Measurements from ENCODE around the gene GOPC.

The GOPC gene

DNA sequence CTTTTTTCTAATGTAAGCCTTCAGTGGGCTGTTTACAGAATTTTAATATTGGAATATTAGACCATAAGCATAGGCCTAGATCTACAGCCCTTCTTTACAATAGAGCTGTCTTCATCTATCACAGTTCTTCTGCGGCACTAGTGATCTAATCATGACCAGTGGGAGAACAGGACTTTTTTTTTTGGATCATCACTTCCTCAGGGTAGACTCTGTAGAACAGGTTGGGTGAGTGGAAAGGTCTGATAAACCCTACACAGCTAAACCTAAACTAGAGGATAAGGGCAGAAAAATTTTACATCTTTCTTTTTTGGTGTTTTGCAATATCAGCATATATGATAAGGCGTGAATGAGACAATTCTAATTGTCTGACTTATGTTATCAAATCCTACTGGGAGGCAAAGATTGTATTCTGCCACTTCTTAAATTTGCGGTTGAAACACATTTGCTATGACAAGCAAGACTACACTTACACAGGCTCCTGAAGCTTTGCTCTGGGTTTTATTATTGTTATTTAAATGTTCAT is 52.2 kb downstream of the GOPC start:
- Histone ChIP-seq H3K9me3 (ENCODE audit: control insufficient read depth, low read length) (no peaks in the 10 kb centered on the region), H3K4me3 (ENCODE audit: insufficient read depth, low read depth, low read length) (no peak overlapping the region), H3K36me3 (ENCODE audit: control insufficient read depth, insufficient read depth, low read length) (no peaks in the 10 kb centered on the region), H3K27me3 (ENCODE audit: control insufficient read depth, insufficient read depth, low read length, poor library complexity, severe bottlenecking) (no peaks in the 10 kb centered on the region), H3K4me1 (ENCODE audit: control insufficient read depth, insufficient read depth, low read length) (no peaks in the 10 kb centered on the region), H3K27ac (ENCODE audit: insufficient read depth, low read depth, low read length, poor library complexity, severe bottlenecking) (no peak overlapping the region)
- WGBS, 2 experiments = 97 to 100% methylated on average over 3 of the region's 3 CpGs

DNA sequence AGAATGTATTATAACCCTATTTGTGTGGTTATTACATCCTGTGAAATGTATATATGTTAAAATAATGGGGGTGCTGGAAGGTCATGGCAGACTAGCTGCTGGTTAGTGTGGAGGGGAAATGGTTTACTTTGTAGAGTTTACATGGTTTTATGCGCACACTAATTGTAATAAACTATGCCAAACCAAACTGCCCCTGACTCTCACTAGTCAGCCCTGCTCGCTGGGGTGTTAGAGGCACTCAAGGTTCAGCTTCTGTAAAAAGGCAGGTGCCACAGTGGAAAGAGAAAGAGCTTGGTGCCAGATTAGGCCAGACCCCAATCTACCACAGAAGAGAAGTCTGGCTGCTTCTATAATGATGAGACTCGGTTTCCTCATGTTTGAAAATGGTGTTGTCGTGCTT is 52.7 kb downstream of the GOPC start:
- no peaks in the 10 kb centered on the region for H3K9me3 ChIP-seq (ENCODE audit: control insufficient read depth, low read length)
- H3K36me3 ChIP-seq (ENCODE audit: control insufficient read depth, insufficient read depth, low read length) = no peaks in the 10 kb centered on the region
- WGBS, 2 experiments = 95 to 100% methylated on average over 3 to 4 of the region's 4 CpGs
- no peak overlapping the region for H3K4me3 ChIP-seq (ENCODE audit: insufficient read depth, low read depth, low read length)
- no peaks in the 10 kb centered on the region for H3K4me1 ChIP-seq (ENCODE audit: control insufficient read depth, insufficient read depth, low read length)
- H3K27me3 ChIP-seq (ENCODE audit: control insufficient read depth, insufficient read depth, low read length, poor library complexity, severe bottlenecking) = no peaks in the 10 kb centered on the region
- H3K27ac ChIP-seq (ENCODE audit: insufficient read depth, low read depth, low read length, poor library complexity, severe bottlenecking) = no peak overlapping the region

DNA sequence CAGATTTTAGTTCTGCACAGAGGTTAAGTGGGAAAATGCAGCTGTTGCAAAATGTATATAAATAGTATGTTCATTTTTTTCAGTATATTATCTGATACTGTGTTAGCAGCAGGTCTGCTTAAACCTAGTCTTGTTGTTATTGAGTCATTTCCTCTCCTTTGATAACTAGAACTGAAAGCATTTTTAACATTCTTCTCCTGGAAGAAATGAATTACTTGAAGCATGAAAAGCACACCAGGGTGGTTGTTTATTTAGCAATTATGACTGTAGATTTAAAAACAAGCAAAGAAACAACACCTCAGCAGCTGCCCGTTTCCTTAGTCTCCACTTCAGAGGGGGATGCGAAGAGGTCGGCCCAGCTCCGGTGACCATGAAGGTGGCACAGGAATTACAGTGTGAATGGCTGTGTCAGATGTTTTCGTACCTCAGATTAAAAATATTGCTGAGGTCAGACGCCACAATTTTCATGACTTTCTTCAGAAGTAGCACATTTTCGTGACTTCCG is 53.5 kb downstream of the GOPC start:
- WGBS, 2 experiments = 82 to 84% methylated on average over 8 of the region's 8 CpGs
- no peak overlapping the region for H3K27ac ChIP-seq (ENCODE audit: insufficient read depth, low read depth, low read length, poor library complexity, severe bottlenecking)
- no peaks in the 10 kb centered on the region for H3K4me1 ChIP-seq (ENCODE audit: control insufficient read depth, insufficient read depth, low read length)
- no peak overlapping the region for H3K4me3 ChIP-seq (ENCODE audit: insufficient read depth, low read depth, low read length)
- no peaks in the 10 kb centered on the region for H3K27me3 ChIP-seq (ENCODE audit: control insufficient read depth, insufficient read depth, low read length, poor library complexity, severe bottlenecking)
- no peaks in the 10 kb centered on the region for H3K36me3 ChIP-seq (ENCODE audit: control insufficient read depth, insufficient read depth, low read length)
- H3K9me3 ChIP-seq (ENCODE audit: control insufficient read depth, low read length) = no peaks in the 10 kb centered on the region

DNA sequence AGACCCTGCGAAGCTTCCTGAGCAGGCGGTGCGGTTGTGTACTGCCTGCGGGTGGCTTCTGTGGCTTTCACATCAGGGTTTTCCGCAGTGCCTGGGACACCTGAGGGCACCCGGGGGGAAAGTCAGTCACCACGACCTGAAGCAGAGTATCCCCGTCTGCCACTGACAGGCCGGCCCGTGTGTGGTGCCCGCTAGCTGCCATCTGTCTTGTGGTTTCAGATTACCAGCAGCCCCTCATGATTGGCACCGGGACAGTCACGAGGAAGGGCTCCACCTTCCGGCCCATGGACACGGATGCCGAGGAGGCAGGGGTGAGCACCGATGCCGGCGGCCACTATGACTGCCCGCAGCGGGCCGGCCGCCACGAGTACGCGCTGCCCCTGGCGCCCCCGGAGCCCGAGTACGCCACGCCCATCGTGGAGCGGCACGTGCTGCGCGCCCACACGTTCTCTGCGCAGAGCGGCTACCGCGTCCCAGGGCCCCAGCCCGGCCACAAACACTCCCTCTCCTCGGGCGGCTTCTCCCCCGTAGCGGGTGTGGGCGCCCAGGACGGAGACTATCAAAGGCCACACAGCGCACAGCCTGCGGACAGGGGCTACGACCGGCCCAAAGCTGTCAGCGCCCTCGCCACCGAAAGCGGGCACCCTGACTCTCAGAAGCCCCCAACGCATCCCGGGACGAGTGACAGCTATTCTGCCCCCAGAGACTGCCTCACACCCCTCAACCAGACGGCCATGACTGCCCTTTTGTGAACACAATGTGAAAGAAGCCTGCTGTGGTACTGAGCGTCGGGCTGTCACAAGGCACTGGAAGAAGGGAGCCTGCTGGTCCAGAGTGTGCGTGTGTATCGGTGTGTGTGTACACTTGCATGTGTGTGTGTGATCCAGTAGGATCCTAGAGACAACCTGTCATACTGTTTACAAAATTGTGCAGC is 54.4 kb downstream of the GOPC start:
- H3K9me3 ChIP-seq (ENCODE audit: control insufficient read depth, low read length) = no peaks in the 10 kb centered on the region
- no peak overlapping the region for H3K4me3 ChIP-seq (ENCODE audit: insufficient read depth, low read depth, low read length)
- WGBS, 2 experiments = 92 to 94% methylated on average over 64 of the region's 64 CpGs
- H3K36me3 ChIP-seq (ENCODE audit: control insufficient read depth, insufficient read depth, low read length) = no peaks in the 10 kb centered on the region
- H3K4me1 ChIP-seq (ENCODE audit: control insufficient read depth, insufficient read depth, low read length) = no peaks in the 10 kb centered on the region
- H3K27me3 ChIP-seq (ENCODE audit: control insufficient read depth, insufficient read depth, low read length, poor library complexity, severe bottlenecking) = no peaks in the 10 kb centered on the region
- H3K27ac ChIP-seq (ENCODE audit: insufficient read depth, low read depth, low read length, poor library complexity, severe bottlenecking) = no peak overlapping the region

DNA sequence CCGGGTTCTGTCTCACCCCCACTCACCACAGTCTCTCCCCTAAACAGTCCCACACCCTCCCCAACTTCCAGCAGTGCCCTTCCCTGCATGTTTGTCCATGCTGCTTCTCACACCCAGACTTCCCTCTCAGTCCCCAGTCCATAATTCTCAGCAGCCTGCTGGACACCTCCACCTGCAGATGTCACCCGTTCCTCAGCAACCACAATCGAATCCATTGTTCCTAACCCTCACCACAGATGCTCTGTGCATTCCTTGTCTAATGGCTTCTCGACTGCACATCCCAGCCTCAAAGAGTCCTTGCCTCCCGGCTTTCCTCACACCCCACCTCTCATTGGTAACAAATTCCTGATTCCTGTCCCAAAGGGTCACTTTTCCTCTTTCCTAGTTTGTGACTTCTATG is 55.6 kb downstream of the GOPC start:
- no peaks in the 10 kb centered on the region for H3K4me1 ChIP-seq (ENCODE audit: control insufficient read depth, insufficient read depth, low read length)
- H3K9me3 ChIP-seq (ENCODE audit: control insufficient read depth, low read length) = no peaks in the 10 kb centered on the region
- H3K27me3 ChIP-seq (ENCODE audit: control insufficient read depth, insufficient read depth, low read length, poor library complexity, severe bottlenecking) = no peaks in the 10 kb centered on the region
- H3K4me3 ChIP-seq (ENCODE audit: insufficient read depth, low read depth, low read length) = no peak overlapping the region
- no peaks in the 10 kb centered on the region for H3K36me3 ChIP-seq (ENCODE audit: control insufficient read depth, insufficient read depth, low read length)
- no peak overlapping the region for H3K27ac ChIP-seq (ENCODE audit: insufficient read depth, low read depth, low read length, poor library complexity, severe bottlenecking)
- WGBS, 2 experiments = 86 to 88% methylated on average over 5 of the region's 5 CpGs

DNA sequence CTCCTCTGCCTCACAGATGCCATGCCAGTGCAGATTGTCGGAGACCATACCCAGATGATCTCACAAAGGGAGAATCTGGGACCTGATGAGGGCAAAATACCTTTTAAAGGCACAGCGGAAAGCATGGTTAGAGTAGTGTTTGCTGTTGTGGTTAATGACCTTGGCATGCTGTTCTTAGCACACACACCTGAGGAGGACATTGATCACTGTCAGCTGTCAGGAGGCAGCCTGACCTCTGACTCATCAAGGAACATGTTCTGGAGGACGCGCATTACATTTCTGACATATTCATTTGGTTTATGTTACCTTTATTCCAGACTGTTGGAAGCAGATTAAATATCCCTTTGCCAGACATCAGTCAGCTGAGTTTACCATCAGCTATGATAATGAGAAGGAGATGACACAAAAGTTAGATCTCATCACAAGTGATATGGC is 57.1 kb downstream of the GOPC start:
- Histone ChIP-seq H3K9me3 (ENCODE audit: control insufficient read depth, low read length) (no peaks in the 10 kb centered on the region), H3K36me3 (ENCODE audit: control insufficient read depth, insufficient read depth, low read length) (no peaks in the 10 kb centered on the region), H3K4me3 (ENCODE audit: insufficient read depth, low read depth, low read length) (no peak overlapping the region), H3K4me1 (ENCODE audit: control insufficient read depth, insufficient read depth, low read length) (no peaks in the 10 kb centered on the region), H3K27me3 (ENCODE audit: control insufficient read depth, insufficient read depth, low read length, poor library complexity, severe bottlenecking) (no peaks in the 10 kb centered on the region), H3K27ac (ENCODE audit: insufficient read depth, low read depth, low read length, poor library complexity, severe bottlenecking) (no peak overlapping the region)
- 96 to 100% methylated on average over 4 of the region's 4 CpGs for WGBS, 2 experiments

DNA sequence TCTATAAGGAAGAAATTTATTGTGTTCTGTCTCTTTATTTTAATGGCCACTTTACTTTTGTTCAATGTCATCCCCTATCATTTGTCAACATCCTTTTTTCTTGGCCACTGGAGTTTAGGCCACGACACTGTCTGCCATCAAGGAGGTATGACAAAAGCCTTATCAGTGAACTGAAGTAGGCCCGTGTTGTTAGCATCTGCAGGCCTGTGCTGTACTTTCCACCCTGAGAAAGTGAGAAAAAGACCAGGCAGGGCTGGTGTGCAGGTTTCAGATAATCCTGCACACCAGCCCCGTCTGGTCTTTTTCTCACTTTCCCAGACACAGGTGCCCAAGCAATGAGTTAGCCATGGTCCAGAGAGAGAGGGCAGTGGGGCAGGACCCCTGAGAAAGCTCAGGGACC is 57.6 kb downstream of the GOPC start:
- Histone ChIP-seq H3K27ac (ENCODE audit: insufficient read depth, low read depth, low read length, poor library complexity, severe bottlenecking) (no peak overlapping the region), H3K36me3 (ENCODE audit: control insufficient read depth, insufficient read depth, low read length) (no peaks in the 10 kb centered on the region), H3K9me3 (ENCODE audit: control insufficient read depth, low read length) (no peaks in the 10 kb centered on the region), H3K27me3 (ENCODE audit: control insufficient read depth, insufficient read depth, low read length, poor library complexity, severe bottlenecking) (no peaks in the 10 kb centered on the region), H3K4me1 (ENCODE audit: control insufficient read depth, insufficient read depth, low read length) (no peaks in the 10 kb centered on the region), H3K4me3 (ENCODE audit: insufficient read depth, low read depth, low read length) (no peak overlapping the region)
- 91 to 95% methylated on average over 3 of the region's 3 CpGs for WGBS, 2 experiments

DNA sequence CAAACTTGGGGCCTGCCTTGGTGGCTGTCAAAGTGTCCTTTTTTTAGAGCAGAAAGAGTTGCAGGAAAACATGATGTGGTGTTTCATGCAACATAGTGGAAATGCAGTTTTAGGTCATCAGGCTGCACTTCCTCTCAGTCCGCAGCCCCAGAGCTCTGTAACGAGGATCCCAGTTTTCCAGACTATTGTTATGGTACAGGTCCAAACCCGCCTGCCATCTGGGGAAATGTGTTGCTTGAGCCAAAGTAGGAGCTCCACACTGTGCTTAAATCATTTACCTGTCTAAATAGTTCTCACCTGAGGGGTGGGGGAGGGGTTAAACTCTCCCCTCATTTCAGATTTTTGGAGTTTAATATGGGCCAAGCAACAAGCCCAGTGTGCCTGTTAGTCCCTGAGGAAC is 59.8 kb downstream of the GOPC start:
- no peak overlapping the region for H3K4me3 ChIP-seq (ENCODE audit: insufficient read depth, low read depth, low read length)
- no peak overlapping the region for H3K27ac ChIP-seq (ENCODE audit: insufficient read depth, low read depth, low read length, poor library complexity, severe bottlenecking)
- no peaks in the 10 kb centered on the region for H3K9me3 ChIP-seq (ENCODE audit: control insufficient read depth, low read length)
- H3K4me1 ChIP-seq (ENCODE audit: control insufficient read depth, insufficient read depth, low read length) = no peaks in the 10 kb centered on the region
- 88 to 92% methylated on average over 3 of the region's 3 CpGs for WGBS, 2 experiments
- no peaks in the 10 kb centered on the region for H3K36me3 ChIP-seq (ENCODE audit: control insufficient read depth, insufficient read depth, low read length)
- no peaks in the 10 kb centered on the region for H3K27me3 ChIP-seq (ENCODE audit: control insufficient read depth, insufficient read depth, low read length, poor library complexity, severe bottlenecking)

DNA sequence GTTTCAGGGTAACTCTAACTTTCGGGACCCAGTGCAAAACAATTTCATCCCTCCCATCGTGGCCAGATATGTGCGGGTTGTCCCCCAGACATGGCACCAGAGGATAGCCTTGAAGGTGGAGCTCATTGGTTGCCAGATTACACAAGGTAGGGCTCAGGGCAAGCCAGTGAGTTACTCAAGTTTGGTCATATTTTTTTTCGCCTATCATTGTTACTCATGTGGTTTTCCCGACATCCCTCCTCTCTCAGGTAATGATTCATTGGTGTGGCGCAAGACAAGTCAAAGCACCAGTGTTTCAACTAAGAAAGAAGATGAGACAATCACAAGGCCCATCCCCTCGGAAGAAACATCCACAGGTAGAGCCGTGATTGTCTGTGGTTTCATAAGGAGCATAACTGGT is 61.6 kb downstream of the GOPC start:
- H3K36me3 ChIP-seq (ENCODE audit: control insufficient read depth, insufficient read depth, low read length) = no peaks in the 10 kb centered on the region
- H3K27ac ChIP-seq (ENCODE audit: insufficient read depth, low read depth, low read length, poor library complexity, severe bottlenecking) = no peak overlapping the region
- H3K4me3 ChIP-seq (ENCODE audit: insufficient read depth, low read depth, low read length) = no peak overlapping the region
- 94 to 96% methylated on average over 6 to 8 of the region's 8 CpGs for WGBS, 2 experiments
- H3K4me1 ChIP-seq (ENCODE audit: control insufficient read depth, insufficient read depth, low read length) = no peaks in the 10 kb centered on the region
- no peaks in the 10 kb centered on the region for H3K9me3 ChIP-seq (ENCODE audit: control insufficient read depth, low read length)
- H3K27me3 ChIP-seq (ENCODE audit: control insufficient read depth, insufficient read depth, low read length, poor library complexity, severe bottlenecking) = no peaks in the 10 kb centered on the region

DNA sequence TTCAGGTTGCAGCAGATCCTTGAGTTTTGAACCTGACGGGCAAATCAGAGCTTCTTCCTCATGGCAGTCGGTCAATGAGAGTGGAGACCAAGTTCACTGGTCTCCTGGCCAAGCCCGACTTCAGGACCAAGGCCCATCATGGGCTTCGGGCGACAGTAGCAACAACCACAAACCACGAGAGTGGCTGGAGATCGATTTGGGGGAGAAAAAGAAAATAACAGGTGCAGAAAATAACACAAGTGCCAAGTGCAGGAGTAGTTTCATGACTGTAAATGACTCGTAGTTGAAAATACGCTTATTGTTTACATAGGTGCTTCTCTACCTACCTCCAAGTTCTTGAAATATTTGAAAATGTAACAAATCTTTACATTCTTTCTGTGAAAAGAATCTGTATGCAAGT is 63.7 kb downstream of the GOPC start:
- Histone ChIP-seq H3K36me3 (ENCODE audit: control insufficient read depth, insufficient read depth, low read length) (no peaks in the 10 kb centered on the region), H3K4me3 (ENCODE audit: insufficient read depth, low read depth, low read length) (no peak overlapping the region), H3K4me1 (ENCODE audit: control insufficient read depth, insufficient read depth, low read length) (no peaks in the 10 kb centered on the region), H3K9me3 (ENCODE audit: control insufficient read depth, low read length) (no peaks in the 10 kb centered on the region), H3K27me3 (ENCODE audit: control insufficient read depth, insufficient read depth, low read length, poor library complexity, severe bottlenecking) (no peaks in the 10 kb centered on the region), H3K27ac (ENCODE audit: insufficient read depth, low read depth, low read length, poor library complexity, severe bottlenecking) (no peak overlapping the region)
- WGBS, 2 experiments = 90 to 94% methylated on average over 9 of the region's 9 CpGs

Data from ectodermal cell (in vitro differentiated cells).